Vagina (tissue), 2 donors: ENCODE data around the gene ERGIC1. TPM values are rescaled to one million over a fixed set of nuclear protein-coding genes. Genes with fewer than 3 reads are reported as not detected.

ENCODE experiments used
- DNase-seq, 2 donors: peaks; one replicate each; pipeline ENCODE4 v3.0.0-alpha.2; 2017; ENCODE audit errors: extremely low spot score in 2 of 2
- H3K27ac ChIP-seq: fragments of 200-600 bp; sonication (generic); one replicate; pipeline ENCODE4 v1.5.1; 2019
- H3K27me3 ChIP-seq: fragments of 200-600 bp; sonication (generic); one replicate; pipeline ENCODE4 v1.5.1; 2019
- H3K36me3 ChIP-seq, 2 donors: fragments of 200-600 bp; sonication (generic); one replicate each; pipeline ENCODE4 v1.5.1; 2017 to 2019
- H3K4me1 ChIP-seq: fragments of 200-600 bp; sonication (generic); one replicate; pipeline ENCODE4 v1.5.1; 2019
- H3K4me3 ChIP-seq, 2 donors: fragments of 200-600 bp; sonication (generic); 1 replicate in 1 of 2; 2 replicates in 1 of 2; pipeline ENCODE4 v1.5.1; 2016 to 2019
- H3K9me3 ChIP-seq: fragments of 200-600 bp; sonication (generic); one replicate; pipeline ENCODE4 v1.5.1; 2019
- CTCF ChIP-seq, 3 experiments: fragments of 450-650 bp in 2 of 3; fragments of 200-600 bp in 1 of 3; sonication (generic) in 1 of 3; IDR thresholded peaks; one replicate each; pipeline ENCODE4 v1.5.1; 2017 to 2019; ENCODE audit warnings: antibody characterized with exemption in 3 of 3, mild to moderate bottlenecking in 2 of 3, moderate library complexity in 2 of 3
- POLR2A ChIP-seq, 2 donors: fragments of 450-650 bp; IDR thresholded peaks; one replicate each; pipeline ENCODE4 v1.6.1; 2017; ENCODE audit warnings: antibody characterized with exemption in 2 of 2, mild to moderate bottlenecking in 2 of 2, moderate library complexity in 2 of 2
- POLR2AphosphoS5 ChIP-seq, 2 donors: sonication (generic); formaldehyde crosslinking; IDR thresholded peaks; one replicate each; pipeline ENCODE4 v1.9.0; 2017; ENCODE audit warnings: antibody characterized with exemption in 2 of 2, mild to moderate bottlenecking in 2 of 2, low read depth in 1 of 2; ENCODE audit not compliant: insufficient read depth in 1 of 2
- intact Hi-C: fragments of 100-400 bp; cut with DNase I; formaldehyde crosslinking; loops from one replicate; pipeline ENCODE4 v1.15.1; 2023
- total RNA-seq: library from RNA; depleted of rRNA; stranded (reverse); fragments of >200 nt; gene quantifications from one replicate; pipeline ENCODE4 v1.2.3, GENCODE V29; 2016

Gene ERGIC1
- total RNA-seq, 1 donor from 2014 or later: 97.2 TPM

- TF ChIP-seq CTCF (IDR thresholded peaks at IDR 0.05) (no peak), POLR2A (IDR thresholded peaks at IDR 0.05) (no peak), POLR2AphosphoS5 (IDR thresholded peaks at IDR 0.05; ENCODE audit: insufficient read depth in 1 of 2, low read depth in 1 of 2) (no peak)
- H3K36me3 ChIP-seq: peaks cover 0 to 23% of the 10 kb centered on the region in 2 donors
- no peaks in the 10 kb centered on the region for H3K9me3 ChIP-seq
- no peaks in the 10 kb centered on the region for H3K27me3 ChIP-seq
- H3K4me3 ChIP-seq: no peak overlapping the region
- no peak overlapping the region for H3K27ac ChIP-seq
- no peaks in the 10 kb centered on the region for H3K4me1 ChIP-seq
- DNase-seq: no peak
- intact Hi-C loops: no loop called here
Measured at GRCh38 chr5:172972552-172972951, 138.5 kb downstream of the ERGIC1 start.

- no peak overlapping the region for H3K27ac ChIP-seq
- no peaks in the 10 kb centered on the region for H3K4me1 ChIP-seq
- H3K9me3 ChIP-seq: no peaks in the 10 kb centered on the region
- intact Hi-C loops: no loop called here
- H3K27me3 ChIP-seq: no peaks in the 10 kb centered on the region
- no peak overlapping the region for H3K4me3 ChIP-seq
- no peak for DNase-seq
- H3K36me3 ChIP-seq: peaks cover 0 to 19% of the 10 kb centered on the region in 2 donors
- no peak for TF ChIP-seq POLR2AphosphoS5 (IDR thresholded peaks at IDR 0.05; ENCODE audit: insufficient read depth in 1 of 2, low read depth in 1 of 2)
Measured at GRCh38 chr5:172973127-172973916, 139.3 kb downstream of the ERGIC1 start.

- DNase-seq: no peak
Measured at GRCh38 chr5:172973931-172974330, 139.9 kb downstream of the ERGIC1 start.

GRCh38 chr5:172975289-172975688 is 141.2 kb downstream of the ERGIC1 start:
- no peak overlapping the region for H3K27ac ChIP-seq
- H3K4me3 ChIP-seq: no peak overlapping the region
- peaks cover 0 to 1% of the 10 kb centered on the region in 2 donors for H3K36me3 ChIP-seq
- no peak for DNase-seq
- no peaks in the 10 kb centered on the region for H3K9me3 ChIP-seq
- TF ChIP-seq POLR2AphosphoS5 (IDR thresholded peaks at IDR 0.05; ENCODE audit: insufficient read depth in 1 of 2, low read depth in 1 of 2) (no peak), POLR2A (IDR thresholded peaks at IDR 0.05) (no peak), CTCF (IDR thresholded peaks at IDR 0.05) (no peak)
- H3K4me1 ChIP-seq: no peaks in the 10 kb centered on the region
- intact Hi-C loops: loop anchor here (5.0 kb wide), 1 partner anchor 307 kb away; no protein-coding TSS in a partner anchor
- H3K27me3 ChIP-seq: no peaks in the 10 kb centered on the region

More at GRCh38 chr5:172973931-172974330, 139.9 kb downstream of the ERGIC1 start:
- Histone ChIP-seq H3K27ac (no peak overlapping the region), H3K4me3 (no peak overlapping the region), H3K4me1 (no peaks in the 10 kb centered on the region), H3K27me3 (no peaks in the 10 kb centered on the region), H3K9me3 (no peaks in the 10 kb centered on the region), H3K36me3 (peaks cover 0 to 13% of the 10 kb centered on the region in 2 donors)
- TF ChIP-seq POLR2AphosphoS5 (IDR thresholded peaks at IDR 0.05; ENCODE audit: insufficient read depth in 1 of 2, low read depth in 1 of 2): no peak
- no peak for TF ChIP-seq CTCF (IDR thresholded peaks at IDR 0.05)
- TF ChIP-seq POLR2A (IDR thresholded peaks at IDR 0.05): no peak
- intact Hi-C loops: no loop called here

- DNase-seq: no peak
- H3K9me3 ChIP-seq: no peaks in the 10 kb centered on the region
- TF ChIP-seq CTCF (IDR thresholded peaks at IDR 0.05) (no peak), POLR2A (IDR thresholded peaks at IDR 0.05) (no peak), POLR2AphosphoS5 (IDR thresholded peaks at IDR 0.05; ENCODE audit: insufficient read depth in 1 of 2, low read depth in 1 of 2) (no peak)
- H3K4me3 ChIP-seq: no peak overlapping the region
- no peaks in the 10 kb centered on the region for H3K36me3 ChIP-seq
- H3K27me3 ChIP-seq: no peaks in the 10 kb centered on the region
- H3K27ac ChIP-seq: no peak overlapping the region
- H3K4me1 ChIP-seq: peaks cover 12% of the 10 kb centered on the region
- intact Hi-C loops: loop anchor here (5.0 to 10.0 kb wide), 2 partner anchors 165 to 303 kb away; partner anchors contain the start of gene BNIP1
Measured at GRCh38 chr5:172979778-172980177, 145.7 kb downstream of the ERGIC1 start.
